GM04504 (cell line): ENCODE data around the gene ADAM8.

Experiments
- DNase-seq: peaks from one replicate; pipeline ENCODE4 v3.0.0-alpha.2; 2012; ENCODE audit warnings: low read depth

ADAM8 gene

DNA sequence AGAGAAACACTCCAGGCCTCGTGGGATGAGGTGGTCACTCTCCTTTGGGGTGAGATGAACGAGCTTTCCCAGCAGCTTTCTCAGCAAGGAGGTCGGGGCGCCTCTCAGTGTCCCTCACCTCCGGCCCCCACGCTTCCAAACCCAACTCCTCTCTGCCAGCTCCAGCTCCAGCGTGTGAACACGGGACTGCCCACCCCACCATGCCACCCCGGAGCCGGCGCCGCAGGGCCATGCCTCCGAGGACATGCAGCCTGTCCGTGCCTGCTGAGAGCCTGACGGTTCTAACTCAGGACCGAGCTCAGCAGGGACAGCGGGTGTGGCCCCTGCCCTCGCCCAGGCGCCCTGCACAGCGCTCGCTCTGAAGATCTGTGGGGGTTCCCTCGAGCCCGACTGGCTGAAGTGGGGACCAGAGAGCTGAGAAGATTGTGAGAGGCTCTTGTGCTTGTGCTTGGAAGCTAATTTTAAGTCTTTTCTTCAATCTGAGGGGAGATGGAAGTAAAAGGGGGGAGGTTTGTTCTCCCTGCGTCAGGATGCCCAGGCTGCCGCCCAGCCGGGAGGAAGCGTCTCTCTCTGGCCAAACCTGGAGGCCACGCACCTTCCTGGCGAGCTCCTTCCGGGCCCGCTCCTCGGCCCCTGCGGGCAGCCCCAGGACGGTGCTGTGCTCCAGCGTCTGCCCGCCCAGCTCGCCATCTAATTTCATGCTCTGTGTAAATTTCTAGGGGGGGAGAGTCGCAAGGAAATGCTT is 5.1 kb upstream of the ADAM8 start:
- no peak for DNase-seq

- DNase-seq, result no peak
Measured at GRCh38 chr10:133281084-133281483, 4.4 kb upstream of the ADAM8 start.

- no peak for DNase-seq
Measured at GRCh38 chr10:133280391-133281059, 3.9 kb upstream of the ADAM8 start.

DNA sequence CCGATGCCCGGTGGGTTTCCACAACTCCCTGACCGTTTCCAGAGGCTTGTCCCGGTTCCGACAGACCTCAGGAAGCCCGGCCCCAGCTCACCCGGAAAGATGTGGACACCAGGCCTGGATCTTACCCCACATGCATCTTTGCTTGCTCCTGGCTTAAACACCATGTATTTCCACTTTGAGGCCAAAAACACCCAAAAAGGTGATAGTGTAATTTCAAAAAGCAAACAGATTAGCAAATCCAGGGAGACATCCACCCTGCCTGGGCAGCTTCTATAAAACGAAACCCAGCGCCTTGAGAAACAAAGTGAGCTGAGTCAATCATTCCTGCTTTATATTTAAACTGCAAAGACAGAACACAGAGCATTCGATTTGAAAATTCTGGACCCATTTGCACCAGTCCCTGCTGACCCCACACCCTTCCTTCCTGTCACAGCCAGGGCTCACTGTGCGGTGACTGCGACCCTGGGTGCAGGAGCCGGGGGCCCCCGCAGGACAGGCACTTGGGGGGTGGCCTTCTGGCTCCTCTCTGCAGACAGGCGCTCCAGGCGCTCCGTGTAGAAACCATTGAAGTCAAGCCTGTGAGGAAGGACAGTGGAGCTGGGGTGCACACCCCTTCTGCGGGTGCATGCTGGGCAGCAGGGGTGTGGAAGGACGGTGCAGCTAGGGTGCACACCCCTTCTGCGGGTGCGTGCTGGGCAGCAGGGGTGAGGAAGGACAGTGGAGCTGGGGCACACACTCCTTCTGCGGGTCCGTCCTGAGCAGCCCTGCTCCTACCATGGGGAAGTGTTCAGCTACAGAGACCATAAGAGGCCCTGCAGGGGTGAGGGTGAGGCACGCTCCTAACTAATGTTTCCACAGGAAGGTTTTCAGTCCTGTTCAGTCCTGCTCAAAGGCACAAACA is 2.9 kb upstream of the ADAM8 start:
- DNase-seq, result no peak

GRCh38 chr10:133278577-133279265 is 2.1 kb upstream of the ADAM8 start:
- DNase-seq, result no peak

GRCh38 chr10:133277993-133278576 is 1.4 kb upstream of the ADAM8 start:
- no peak for DNase-seq

DNA sequence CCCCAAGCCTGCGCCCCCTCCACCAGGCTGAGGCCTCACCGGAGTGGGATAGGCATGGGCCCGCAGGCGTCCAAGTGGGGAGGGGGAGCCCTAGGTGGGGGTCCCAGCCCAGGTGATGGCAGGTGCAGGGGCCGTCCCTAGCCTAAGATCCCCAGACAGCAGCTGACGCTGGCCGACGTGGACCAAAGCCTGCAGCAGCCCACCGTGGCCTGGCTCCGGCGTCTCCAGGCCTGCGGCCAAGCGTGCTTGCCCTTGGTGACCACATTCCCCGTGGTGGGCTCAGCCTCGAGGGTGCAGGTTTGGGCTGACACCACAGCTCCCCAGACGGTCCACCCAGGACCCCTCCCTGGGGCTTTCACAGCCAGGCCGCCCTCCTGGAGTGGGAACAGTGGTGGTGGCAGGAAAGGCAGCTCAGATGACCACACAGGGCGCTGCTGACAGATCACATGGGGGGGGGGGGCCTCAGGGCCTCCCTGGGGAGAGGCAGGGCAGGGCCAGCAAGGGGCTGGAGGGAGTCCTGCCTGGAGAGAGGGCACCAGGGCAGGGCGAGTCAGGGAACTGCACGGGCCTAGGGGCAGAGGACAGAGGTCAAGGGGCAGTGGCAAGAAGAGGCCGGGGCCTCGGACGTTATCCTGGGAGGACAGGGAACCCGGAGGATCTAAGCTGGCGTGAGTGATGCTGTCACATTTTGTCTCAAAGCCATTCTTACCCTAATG is 767 bp upstream of the ADAM8 start:
- DNase-seq, result no peak

GRCh38 chr10:133276100-133276434 is 601 bp downstream of the ADAM8 start:
- no peak for DNase-seq

GRCh38 chr10:133275684-133276092 is 980 bp downstream of the ADAM8 start:
- no peak for DNase-seq

DNA sequence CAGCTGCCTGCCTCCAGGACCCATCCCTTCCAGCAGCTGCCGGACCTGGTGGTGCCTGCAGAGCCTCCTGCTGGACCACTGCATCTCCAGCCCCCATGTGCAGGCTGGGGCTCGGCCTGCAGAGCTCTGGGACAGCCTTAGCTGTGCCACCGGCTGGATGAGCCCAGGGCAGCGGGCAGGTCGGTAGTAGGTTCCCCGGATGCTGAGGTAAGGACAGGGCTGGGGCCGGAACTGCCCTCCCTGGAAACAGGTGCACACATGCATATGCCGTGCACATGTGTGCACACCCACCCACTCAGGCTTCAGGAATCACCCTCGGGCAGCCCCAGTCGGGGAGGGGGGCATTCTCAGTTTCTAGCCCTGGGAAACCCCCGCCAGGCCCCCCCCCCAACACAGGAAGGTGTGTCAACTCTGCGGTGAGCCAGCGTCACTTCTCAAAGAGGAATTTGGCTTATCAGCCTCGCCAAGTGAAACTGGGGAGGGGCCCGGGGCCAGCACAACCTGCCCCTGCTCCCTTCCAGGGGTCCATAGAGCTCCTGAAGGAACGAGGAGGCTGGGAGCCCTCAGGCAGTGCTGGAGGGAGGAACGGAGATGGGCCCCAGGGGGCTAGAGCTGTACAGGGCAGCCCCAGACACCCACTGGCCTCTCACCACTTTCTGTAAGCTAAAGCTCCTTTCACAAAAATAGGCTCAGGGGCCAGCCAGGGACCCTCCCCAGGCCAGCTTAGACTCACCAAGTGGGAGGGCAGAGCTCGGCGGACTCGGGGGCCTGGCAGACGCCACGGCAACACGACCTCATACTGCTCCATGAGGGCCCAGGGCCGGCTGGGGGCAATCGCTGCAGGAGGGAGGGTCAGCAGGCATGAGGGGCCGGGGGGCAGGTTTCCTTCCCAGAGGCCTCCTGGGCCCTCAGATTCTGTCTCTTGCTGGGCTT is 1.7 kb downstream of the ADAM8 start:
- DNase-seq, result no peak

DNA sequence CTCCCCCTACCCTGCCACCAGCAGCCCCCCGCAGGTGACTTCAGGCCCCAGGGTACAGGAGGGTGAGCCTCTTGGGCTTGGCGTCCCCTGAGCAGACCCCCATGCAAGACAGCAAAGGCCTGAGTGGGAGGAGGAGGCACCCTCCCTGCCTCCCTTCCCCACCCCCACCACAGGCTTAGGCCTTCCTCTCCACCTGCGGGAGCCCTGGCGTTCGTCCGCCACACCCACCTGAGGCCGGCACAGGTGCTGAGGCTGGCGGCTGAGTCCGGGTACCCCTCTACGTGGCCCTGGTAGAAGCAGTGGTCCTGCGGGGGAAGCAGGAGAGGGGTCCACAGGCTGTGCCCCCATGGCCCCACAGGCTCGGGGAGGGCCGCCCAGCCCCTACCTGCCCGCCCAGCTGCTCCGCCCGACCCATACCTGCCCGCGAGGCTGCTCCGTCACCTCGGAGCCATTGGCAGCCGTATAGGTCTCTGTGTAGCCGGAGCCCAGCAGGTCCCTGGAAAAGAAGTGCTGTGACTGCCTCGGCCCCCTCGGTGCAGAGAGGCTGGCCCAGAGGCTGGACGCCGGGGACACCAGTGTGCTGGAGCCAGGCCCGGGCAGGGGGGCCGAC is 3.0 kb downstream of the ADAM8 start:
- DNase-seq, result no peak

- DNase-seq, result no peak
Measured at GRCh38 chr10:133272964-133273420, 3.7 kb downstream of the ADAM8 start.

DNA sequence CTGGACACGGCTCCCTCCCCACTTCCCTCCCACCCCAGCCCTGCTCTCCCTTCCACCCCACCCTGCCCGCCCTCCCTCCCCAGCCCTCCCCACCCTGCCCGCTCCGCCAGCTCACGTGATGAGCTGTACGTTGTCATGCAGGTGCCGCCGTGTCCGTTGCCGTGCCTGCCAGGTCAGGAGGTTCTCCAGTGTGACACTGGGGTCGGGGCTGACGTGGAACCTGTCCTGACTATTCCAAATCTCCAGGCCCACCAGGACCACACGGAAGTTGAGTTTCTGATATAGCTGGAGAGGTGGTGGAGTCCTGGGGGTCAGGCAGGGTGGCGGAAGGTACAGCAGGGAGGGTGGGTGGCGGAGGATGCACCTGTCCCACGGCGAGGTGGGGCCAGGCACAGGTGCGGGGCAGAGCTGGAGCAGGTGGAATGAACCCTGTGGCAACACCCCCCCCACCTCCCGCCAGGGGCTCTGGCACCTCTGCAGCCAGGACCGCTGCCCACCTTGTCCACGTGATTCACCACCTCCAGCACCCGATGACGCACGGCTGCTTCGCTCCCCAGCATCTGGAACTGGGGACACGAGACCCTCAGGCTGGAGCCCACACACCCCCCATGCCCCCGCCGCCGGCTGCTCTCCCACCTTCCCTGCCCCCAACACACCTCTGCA is 4.2 kb downstream of the ADAM8 start:
- no peak for DNase-seq

DNA sequence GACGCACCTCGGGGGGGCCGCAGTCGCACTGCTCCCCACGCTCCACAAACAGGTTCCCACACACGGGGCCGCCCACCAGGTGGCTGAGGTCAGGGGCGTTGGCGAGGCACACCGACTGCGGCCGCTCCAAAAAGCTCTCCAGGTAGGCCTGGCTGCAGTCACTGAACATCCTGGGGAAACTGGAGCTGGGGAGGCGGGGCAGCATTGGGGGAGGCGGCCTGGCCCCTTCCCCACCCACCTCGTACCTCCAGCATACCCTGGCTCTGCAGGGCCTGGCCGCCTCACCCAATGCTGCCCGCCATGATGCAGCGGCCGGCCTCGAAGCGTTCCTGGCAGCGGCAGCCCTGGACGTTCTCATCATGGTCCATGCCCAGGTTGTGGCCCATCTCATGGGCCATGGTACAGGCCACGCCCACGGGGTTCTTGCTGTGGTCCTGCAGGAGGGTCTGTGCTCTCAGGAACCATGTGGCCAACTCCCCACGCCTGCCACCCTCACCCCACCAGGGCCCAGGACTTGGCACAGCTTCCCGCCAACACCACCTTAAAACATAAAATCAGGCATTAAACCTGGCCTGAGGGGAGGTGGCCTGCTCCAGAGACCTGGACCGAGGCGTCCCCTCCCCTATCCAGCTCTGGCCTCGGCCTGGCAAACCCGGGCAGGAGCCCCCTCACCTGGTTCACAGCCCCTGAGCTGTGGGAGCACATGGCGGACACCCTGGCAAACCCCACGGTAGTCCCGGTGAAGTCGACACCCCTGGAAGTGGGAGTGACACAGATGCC is 5.0 kb downstream of the ADAM8 start:
- DNase-seq, result no peak

DNA sequence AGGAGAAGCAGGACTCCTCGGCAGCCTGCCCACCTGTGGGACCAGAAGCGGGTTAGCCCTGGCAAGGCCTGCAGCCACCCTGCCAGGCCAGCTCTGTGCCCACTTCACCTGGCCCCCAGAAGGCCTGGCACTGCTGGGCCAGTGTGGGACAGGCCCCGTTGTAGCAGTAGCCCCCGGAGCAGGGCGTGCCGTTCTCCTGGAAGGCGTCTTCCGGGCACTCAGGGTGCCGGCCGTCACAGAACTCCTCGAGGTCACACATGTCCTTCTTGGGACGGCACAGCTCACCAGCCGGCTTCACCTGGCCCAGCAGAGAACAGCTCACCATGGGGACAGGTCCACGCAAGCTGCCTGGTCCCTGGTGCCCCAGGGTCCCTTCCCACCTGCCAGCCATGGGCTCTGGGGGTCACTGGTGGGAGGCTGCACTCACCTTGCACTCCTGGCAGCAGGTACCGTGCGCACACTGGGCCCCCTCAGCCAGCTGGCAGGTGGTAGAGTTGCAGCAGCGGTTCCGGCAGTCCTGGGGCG is 5.8 kb downstream of the ADAM8 start:
- DNase-seq, result no peak

DNA sequence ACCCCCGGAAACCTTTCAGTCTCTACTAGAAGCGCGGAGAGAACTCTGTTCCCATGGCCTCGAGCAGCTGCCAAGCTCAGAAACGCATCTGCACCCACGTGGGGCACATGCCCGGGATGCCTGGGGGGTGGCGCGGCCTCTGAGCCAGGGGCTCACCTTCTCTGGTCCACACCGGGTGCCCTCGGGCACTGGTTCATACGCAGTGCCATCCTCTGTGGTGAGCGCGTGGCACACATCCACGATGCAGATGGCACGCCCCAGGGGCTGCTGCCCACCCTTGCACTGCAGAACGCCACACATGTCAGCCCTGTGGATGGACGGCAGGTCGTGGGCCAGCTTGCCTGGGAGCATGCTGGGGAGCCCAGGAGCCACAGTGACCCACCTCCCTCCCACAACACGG is 6.5 kb downstream of the ADAM8 start:
- no peak for DNase-seq

- no peak for DNase-seq
Measured at GRCh38 chr10:133269367-133269766, 7.3 kb downstream of the ADAM8 start.

- DNase-seq, result no peak
Measured at GRCh38 chr10:133268532-133268931, 8.1 kb downstream of the ADAM8 start.
